Stimulated activated CD8-positive, alpha-beta memory T cell treated with anti-CD3 and anti-CD28 coated beads, Interleukin-7, amount 100 ng/mL, for 48 hours (primary cell): ENCODE data around the gene LAMA2.
"Not testable (repeated sequence)": the region's sequence is repeated elsewhere in the genome, so short reads cannot be mapped to it uniquely, and the experiment has no call there.

Experiments
- DNase-seq, 2 donors: peaks; one replicate each; pipeline ENCODE4 v3.0.0-alpha.2; 2020; ENCODE audit warnings: low read depth in 1 of 2; ENCODE audit errors: extremely low read depth in 1 of 2

The LAMA2 gene

DNA sequence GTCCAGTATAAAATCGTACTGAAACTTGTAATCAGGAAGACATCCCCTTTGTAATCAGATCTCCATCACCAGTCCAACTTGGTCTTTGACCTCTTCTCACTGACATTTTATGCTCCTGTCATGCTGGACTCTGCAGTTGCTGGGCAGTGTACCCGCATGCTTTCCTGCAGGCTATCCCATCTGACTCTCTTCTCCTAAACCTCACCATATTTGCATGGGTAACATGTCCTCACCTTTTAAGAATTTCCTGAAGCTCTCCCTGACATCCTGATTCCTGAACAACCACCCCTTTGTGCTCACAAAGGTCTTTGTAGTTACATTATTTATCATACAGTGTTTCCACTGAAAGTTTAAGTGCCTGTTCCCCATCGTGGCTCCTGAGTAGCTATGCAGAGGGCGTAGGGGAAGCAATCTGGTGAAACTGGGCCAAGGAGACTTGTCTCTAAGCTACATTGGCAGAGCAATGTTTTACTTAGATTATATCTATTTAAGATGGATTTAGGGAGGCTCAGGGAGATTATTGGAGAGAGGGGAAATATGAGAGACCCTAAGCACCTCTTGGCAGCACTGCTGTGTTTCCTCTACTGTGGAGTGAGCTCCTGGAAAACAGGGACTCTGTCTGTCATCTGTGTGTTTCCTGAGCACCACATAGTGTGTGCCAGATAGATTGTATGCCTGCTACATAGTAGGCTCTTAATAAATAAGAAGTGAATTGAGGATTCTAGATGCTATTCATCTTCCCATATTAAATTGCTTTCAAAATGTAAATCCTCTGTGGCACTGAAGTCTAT lies 124.0 kb downstream of the LAMA2 start:
- DNase-seq = no peak

DNA sequence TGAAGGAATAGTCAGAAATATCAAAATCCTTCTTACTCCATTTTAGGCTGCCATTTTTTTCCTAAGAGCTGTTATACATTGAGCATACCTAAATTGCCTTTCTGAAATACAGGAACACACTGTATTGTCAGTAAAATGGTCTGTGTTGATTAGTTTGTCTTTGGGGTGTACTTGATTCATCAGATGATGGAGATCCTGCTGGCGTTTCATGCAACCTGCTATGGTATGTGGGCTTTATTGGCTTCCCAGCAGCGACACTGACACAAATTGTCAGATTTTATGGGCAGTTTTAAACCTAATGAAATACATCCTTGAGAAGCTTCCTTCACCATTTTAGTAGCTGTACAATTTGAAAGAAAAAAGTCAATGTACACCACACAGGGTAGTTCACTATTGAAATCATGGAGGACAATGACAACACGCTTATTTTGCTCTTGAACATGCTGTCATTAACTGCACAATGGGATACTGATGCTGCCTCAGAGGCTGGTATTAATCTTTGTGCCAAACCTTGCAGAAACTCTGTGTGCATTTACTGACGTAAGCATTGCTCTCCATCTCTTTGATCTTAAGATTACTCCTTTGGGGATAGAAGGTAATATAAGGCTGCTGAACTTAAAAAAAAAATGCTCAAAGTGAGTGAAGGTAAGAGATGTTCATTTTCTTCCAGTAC lies 124.9 kb downstream of the LAMA2 start:
- no peak for DNase-seq

DNA sequence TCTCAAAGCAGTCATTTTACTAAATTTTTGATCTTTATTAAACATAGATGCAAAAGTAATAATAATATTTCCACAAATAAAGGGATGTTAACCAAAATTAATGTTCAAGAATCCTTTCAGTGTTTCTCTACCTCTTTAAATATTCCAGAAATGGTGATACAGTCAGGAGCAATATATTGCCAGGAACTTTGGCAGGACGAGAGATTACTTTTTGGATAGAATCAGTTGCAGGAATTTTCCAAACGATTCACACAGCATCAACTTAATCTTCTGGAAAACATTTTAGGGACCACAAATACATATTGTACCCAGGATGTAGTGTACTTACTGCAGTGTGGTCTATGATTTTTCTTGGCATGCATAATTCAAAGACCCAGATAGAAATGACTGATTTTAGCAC lies 125.7 kb downstream of the LAMA2 start:
- DNase-seq = no peak

DNA sequence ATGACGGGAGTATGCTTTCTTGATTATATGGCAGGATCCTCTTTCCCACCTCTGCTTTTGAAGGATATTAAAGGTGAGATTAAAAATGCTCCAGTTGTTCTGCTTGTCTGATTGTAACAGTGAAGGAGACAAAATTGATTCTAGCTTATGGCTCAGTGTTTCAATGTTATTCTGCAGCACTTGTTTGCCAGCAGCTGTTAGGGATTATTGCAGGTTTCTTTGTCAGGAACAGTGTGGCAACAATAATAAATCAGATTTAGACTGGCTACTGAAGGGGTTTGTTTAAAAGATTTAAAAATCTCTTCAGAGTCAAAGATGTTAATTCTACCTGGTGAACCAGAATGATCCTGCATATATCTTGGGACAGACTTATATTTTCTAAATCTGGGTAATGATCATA lies 126.9 kb downstream of the LAMA2 start:
- no peak for DNase-seq

DNA sequence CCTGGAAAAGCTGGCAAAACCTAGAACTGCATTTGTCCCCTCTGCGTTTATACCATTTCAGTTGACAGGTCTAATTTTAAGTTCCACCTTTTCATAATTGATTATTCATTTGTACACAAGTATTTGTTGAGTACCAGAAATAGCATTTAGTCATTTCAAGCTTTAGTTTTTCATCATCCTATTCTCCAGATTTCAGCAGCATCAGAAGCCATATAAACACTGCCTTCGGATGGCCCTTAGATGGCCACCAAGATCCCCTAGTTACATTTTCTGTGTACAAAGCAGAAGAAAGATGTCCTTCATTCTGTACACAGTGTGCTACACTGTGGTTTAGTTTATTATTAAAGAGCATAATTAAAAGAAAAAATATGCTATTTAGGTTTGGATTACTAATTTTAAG lies 131.4 kb downstream of the LAMA2 start:
- DNase-seq = no peak

DNA sequence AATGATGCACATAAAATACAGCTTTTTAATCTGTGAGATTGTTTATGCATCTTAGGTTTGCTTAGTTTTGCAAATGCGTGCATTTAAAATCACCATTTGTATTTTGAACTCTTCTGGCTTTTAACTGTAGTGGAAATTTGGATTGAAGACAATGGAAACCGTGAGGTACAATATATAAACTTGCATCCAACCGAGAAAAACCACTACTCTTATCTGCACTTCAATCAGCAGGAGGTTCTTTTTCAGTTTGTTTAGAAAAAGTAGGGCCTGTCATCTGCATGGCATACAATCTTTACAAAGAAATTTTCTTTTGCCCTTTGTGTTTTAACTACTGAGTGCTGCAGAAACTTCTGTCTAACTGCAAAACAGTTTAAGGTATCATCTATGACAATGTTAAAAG lies 132.8 kb downstream of the LAMA2 start:
- no peak for DNase-seq

DNA sequence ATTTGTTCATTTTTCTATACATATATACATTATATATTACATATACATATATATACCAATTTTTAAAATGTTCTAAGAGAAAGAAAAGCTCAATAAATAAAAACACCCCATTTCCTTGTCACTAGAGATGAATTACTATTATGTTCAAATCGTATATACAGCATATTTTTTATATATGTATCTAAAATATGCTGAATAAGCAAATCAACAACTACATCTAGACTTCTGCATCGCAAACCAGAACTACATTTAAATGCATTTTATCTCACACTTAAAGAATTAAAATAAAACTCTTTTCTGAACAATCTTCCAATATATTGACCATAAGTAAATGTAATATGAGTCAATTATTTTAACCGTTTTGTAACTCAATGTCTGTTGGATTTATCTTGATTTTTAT lies 133.9 kb downstream of the LAMA2 start:
- no peak for DNase-seq

DNA sequence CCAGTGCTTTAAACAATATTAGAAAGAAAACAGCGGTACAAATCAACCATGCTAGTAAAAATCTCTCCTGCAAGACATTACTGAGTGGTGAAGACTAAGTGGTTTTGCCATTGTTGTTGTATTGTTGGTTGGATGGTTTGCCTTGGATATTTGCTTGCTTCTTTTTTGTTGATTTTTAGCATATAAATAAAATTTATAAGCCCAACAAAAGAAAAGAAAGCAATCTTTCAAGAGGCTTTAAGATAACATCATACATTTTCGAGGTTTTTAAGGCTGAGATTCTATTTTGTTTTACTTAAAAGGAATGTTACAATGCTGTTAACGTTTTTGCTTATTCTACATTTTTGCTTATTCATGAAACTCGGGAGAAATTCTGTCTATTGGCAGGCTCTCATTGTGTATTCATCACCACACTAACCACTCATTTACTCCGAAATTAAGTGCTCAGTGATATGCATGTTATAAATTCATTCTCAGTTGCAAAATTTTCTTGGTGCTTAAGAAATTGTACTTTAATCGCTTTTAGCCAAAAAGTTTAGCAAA lies 139.1 kb downstream of the LAMA2 start:
- no peak for DNase-seq

DNA sequence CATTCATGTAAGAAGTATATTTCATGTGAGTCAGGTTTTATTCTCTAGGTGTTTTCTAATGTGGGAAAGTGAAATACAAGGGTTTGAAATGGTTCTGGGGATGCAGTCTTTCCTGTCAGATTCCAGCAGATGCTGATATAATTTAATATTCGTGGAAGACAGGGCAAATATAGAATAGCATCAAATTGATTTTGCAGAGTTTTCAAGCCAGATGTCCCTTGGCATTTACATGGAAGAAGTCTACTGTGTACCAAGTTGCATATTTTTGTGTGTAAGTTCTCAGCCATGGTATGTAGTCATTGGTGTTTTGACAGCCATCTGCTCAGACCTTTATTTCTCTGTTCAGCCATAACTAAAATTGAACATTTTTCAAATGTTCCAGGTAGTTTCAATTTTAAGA lies 143.7 kb downstream of the LAMA2 start:
- no peak for DNase-seq

DNA sequence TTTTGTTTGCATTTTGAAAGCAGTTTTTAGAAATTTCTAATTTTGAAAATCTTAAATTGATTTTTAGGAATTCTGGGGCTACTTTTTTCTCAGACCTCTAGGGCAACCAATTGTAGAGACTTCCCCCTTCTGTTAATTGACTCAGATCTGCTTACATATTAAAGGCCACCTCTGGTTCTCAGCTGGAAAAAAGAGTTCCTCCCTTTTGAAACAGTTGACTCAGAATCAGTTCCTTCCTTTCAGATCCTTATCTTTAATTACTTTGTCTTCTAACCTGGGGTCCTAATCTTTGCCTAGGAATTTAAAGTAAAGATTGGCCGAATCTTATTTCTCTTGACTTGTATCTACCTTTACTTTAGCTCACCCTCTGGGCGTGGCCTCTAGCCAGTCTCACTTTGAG lies 146.8 kb downstream of the LAMA2 start:
- DNase-seq = no peak

DNA sequence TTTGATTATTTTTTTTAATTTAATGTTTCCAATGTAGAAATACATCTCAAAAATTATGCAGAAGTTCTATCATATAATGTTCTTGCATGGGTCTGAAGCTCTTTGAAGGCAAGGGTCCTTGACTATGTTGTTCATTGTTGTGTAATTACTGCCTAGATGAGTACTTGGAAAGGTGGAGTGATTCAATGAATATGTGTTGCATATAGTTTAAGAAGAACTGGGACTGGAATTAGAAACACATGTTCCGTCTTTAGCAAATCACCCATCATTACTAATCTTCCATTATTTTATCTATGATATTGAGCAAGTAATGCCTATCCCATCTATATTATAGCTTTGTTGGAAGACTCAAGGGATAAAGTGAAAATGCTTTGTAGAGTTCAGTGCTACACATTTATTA lies 147.3 kb downstream of the LAMA2 start:
- DNase-seq = no peak

DNA sequence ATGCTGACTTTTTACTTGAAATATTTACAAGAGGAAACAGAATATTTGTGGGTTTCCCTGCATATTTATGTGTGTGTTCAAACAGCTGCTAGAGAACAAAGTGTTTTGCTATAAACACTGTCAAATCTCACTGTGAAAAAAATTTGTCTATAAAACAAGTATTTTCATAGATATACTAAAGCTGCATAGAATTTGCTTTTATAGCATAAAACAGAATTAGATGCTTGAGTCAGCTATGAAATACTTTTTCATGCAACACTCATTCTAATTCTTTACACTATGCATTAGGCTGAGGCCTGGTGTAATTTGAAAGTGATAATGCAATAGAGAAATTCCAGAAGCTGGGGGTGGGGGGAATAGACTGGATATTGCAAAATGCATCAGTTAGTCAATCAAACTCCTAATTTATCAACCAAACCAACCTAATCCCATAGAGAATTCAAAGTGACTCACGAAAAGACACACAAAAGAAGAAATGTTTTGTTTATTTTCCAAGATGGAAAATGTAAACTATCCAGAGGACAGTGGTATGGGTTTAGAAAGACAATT lies 148.2 kb downstream of the LAMA2 start:
- no peak for DNase-seq

DNA sequence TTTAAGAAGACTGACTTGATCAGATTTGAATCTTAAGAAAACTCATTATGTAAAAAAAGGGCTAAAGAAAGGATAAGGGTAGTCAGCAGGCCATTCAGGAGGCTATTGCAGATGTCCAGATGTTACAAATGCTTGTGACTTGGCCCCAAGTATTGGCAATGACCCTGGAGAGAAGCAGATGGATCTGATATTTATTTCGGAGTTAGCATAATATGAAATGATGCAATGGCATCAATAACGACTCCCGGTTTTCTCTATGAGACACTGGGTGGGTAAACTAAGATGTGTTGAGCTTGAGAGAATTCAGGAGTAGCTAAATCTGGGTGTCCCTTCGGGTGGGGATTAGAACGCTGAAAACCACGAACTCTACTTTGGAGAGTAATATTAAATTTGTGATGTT lies 149.7 kb downstream of the LAMA2 start:
- no peak for DNase-seq

DNA sequence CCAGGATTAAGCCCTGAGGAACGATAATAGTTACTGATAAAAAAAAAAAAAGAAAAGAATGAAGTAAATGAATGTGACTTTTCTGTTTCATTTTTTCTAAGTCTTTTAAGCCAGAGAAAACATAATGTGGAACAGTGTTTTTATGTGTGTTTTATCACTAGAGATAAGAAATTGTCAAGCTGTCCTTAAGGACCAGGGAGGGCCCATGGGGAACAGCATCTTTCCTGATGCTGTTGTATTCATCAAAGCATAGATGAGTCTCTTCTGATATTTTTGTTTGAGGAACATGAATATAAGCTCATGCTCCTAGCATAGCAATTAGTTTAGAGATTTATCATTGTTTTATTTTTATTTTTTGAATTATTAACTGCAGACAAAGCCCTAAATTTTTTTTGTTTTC lies 150.2 kb downstream of the LAMA2 start:
- no peak for DNase-seq

DNA sequence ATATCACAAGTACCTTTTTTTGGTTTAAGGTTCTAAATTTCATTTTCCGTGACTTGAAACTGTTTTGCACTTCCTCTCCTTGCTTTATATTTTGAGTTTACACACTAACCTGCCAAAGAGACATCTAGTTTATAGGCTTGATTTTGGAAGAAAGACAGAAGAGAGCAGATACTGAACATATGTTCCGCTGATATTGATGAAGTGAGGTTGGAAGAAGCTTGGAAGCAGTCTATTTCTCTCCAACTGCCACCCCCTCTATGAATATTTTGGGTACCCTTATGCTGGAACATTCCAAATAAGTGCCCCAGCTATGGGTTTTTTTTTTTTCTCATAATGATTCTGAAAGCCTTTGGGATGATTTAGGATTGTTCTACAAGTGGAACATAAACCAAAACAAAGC lies 150.6 kb downstream of the LAMA2 start:
- DNase-seq = no peak

DNA sequence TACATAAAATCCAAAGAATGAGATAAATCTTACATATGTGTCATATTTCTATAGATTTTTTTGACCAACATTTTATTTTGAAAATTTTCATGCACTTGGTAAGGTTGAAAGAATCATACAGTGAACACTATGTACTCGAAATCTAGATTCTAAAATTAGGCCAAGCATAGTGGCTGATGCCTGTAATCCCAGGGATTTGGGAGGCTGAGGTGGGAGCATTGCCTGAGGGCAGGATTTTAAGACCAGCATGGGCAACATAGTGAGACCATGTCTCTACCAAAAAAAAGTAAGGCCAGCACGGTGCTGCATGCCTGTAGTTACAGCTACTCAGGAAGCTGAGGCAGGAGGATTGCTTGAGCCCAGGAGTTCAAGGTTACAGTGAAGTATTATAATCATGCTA lies 158.6 kb downstream of the LAMA2 start:
- DNase-seq = no peak

DNA sequence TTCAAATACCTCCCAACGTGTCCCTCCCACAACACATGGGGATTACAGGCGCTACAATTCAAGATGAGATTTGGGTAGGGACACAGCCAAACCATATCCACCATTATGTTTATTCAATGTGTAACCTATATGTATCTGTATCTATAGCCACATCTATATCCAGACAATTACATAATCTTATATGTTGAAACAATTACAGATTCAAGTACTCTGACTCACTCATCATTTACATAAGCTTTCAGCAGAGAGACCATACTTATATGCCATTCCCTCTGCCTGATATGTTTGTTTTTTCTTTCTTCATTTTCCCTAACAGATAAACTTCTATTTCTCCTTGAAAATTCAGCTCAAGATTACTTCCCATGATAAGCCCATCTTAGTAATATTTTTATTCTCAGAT lies 163.6 kb downstream of the LAMA2 start:
- no peak for DNase-seq

DNA sequence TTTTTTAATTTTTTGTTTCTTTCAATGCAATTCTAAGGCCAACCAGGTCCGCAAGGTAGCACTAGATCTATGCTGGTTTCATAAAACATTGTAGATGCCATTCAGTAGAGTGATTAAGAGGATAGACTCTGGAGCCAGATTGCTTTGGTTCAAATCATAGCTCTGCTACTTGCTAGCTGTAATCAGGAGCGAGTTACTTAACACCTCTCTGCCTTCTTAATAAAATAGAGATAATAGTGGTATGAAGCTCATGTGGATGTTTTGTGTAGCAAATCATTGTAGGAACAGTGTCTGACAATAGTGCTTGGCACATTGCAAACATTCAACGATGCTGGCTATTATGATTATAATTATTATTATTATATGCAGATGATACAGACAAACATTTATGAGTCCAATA lies 164.9 kb downstream of the LAMA2 start:
- DNase-seq = no peak

DNA sequence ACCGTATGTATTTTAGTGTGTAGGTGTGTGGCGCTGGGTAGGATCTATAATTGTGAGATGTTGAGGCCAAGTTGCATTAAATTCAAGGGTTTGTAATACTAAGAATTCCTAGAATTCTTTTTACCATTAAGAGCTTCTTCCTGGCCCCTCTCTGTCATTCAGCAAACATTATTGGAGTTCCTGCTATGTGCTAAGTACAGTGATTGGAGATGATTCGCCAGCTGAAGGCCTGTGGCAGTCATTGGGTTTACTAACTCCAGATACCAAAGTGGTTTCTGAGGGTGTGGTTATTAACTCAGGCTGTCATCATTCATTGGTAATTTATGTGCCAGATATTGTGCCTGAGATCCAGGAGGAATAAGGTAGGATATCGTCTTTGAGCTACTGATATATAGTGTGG lies 167.1 kb downstream of the LAMA2 start:
- DNase-seq = no peak

DNA sequence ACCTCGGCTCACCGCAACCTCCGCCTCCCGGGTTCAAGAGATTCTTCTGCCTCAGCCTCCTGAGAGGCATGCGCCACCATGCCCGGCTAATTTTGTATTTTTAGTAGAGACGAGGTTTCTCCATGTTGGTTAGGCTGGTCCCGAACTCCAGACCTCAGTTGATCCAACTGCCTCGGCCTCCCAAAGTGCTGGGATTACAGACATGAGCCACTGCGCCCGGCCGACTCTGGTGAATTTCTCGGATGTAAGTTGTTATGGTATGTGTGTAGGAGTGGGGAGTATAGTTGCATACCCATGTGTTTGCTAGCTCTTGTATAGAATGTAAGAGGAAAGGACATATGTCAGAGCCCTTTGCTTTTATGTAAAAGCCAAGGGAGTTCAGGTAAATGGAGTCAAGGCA lies 170.2 kb downstream of the LAMA2 start:
- not testable (repeated sequence) for DNase-seq

DNA sequence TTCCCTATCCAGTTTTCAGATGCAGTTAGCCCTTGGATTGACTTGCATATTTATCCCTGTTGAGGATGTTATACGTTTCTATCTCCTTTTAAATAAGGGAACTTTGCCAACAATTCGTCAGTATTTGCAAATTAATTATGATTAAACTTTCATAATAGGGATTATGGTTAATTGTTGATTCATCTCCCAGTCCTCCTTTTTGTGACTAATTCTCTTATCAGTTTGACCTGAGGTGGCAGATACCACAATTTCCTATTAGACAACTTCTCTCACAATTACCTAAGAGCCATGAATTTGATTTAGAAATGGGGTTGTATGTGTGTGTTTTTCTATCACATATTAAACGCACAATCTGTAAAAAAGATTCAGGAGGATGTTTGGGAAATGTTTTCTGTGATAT lies 172.9 kb downstream of the LAMA2 start:
- DNase-seq = no peak

DNA sequence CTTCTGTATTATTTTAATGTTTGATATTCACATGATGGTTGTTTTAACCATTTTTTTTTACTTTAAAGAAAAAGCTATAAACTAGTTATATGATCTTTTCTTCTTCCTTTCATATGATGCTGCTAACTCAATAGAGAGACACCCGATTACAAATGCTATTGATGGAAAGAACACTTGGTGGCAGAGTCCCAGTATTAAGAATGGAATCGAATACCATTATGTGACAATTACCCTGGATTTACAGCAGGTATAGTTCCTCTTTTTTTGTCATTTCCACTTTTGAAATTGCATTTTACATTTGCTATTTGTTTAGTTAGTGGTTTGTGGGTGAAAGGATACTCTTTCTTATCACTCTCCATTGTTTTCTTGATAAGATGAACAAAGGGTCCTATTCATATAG lies 176.7 kb downstream of the LAMA2 start:
- no peak for DNase-seq
